Measurements from ENCODE around the gene ATG7.

DNA sequence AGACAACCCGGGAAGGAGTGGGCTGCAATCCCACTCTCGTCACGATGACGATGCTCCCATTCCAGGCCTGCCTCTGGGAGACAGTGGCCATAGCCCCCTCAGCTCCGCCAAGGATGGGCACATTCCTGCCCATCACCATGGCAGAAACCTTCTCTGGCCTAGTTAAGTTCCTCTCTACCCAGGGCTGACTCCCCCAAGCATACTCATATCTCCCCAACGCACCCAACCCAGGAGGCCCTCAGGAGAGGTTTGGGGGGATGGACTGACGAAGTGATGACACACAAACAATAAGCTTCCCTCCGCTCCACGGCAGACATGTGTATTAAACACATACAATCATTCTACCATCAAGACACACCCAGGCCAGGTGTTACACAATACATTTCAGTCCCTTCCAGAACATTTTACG, 311.4 kb downstream of the ATG7 start:
- TF ChIP-seq, protein P1, sequence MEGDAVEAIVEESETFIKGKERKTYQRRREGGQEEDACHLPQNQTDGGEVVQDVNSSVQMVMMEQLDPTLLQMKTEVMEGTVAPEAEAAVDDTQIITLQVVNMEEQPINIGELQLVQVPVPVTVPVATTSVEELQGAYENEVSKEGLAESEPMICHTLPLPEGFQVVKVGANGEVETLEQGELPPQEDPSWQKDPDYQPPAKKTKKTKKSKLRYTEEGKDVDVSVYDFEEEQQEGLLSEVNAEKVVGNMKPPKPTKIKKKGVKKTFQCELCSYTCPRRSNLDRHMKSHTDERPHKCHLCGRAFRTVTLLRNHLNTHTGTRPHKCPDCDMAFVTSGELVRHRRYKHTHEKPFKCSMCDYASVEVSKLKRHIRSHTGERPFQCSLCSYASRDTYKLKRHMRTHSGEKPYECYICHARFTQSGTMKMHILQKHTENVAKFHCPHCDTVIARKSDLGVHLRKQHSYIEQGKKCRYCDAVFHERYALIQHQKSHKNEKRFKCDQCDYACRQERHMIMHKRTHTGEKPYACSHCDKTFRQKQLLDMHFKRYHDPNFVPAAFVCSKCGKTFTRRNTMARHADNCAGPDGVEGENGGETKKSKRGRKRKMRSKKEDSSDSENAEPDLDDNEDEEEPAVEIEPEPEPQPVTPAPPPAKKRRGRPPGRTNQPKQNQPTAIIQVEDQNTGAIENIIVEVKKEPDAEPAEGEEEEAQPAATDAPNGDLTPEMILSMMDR (IDR thresholded peaks at IDR 0.05 in 2 of 3, conservative IDR thresholded peaks at IDR 0.05 in 1 of 3; ENCODE audit: borderline replicate concordance in 1 of 3, insufficient read depth in 1 of 3, low read depth in 2 of 3, low read length in 2 of 3), result no peak
- TF ChIP-seq EZH2 (IDR thresholded peaks at IDR 0.05) (no peak), POLR2AphosphoS5 (IDR thresholded peaks at IDR 0.05; ENCODE audit: low read depth, low read length) (no peak), ZFX (IDR thresholded peaks at IDR 0.05) (no peak), RAD21 (IDR thresholded peaks at IDR 0.05; ENCODE audit: low read depth) (no peak), EZH2phosphoT487 (IDR thresholded peaks at IDR 0.05; ENCODE audit: borderline replicate concordance) (no peak), CEBPB (IDR thresholded peaks at IDR 0.05; ENCODE audit: low read depth) (no peak), ZNF274 (IDR thresholded peaks at IDR 0.05; ENCODE audit: low read depth, low read length) (no peak)
- TF ChIP-seq, protein P2, sequence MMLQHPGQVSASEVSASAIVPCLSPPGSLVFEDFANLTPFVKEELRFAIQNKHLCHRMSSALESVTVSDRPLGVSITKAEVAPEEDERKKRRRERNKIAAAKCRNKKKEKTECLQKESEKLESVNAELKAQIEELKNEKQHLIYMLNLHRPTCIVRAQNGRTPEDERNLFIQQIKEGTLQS (IDR thresholded peaks at IDR 0.05), result no peak

Data from HCT116 (cell line).